ENCODE results near the gene TRAF4. TPM values are rescaled to one million over a fixed set of nuclear protein-coding genes. Genes with fewer than 3 reads are reported as not detected.

The TRAF4 gene
- total and polyA plus RNA-seq, 9 of the 15 experiments (the other 6 are each of a cell fraction or from before 2014, with no cell fraction given), result 2.4 to 147 (median 72.4) TPM

DNA sequence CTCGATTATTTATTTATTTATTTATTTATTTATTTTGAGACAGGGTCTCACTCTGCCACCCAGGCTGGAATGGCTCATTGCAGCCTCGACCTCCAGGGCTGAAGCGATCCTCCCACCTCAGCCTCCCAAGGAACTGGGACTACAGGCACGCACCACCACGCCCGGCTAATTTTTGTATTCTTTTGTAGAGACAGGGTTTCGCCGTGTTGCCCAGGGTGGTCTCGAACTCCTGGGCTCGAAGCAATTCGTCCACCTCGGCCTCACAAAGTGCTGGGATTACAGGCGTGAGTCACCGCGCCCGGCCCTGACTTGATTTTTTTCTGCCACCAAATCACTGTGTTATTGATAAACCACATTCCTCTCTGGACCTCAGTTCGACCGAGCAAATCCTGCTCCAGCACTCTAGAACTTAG, 24.8 kb upstream of the TRAF4 start (continued):
- TF ChIP-seq BRD9 (IDR thresholded peaks at IDR 0.05; ENCODE audit: low read depth, partially characterized antibody) (peak; percentile 35), ZNF24 (IDR thresholded peaks at IDR 0.05) (0 out of 2 replicates have a peak, but pooled peaks have one; percentile 17), ZNF23 (CRISPR knock-in tag; IDR thresholded peaks at IDR 0.05) (no peak), DMBX1 (CRISPR knock-in tag; IDR thresholded peaks at IDR 0.05; ENCODE audit: borderline replicate concordance) (no peak), ZNF12 (CRISPR knock-in tag; IDR thresholded peaks at IDR 0.05) (no peak), ZEB2 (IDR thresholded peaks at IDR 0.05) (no peak), NR2F6 (CRISPR knock-in tag; IDR thresholded peaks at IDR 0.05) (no peak), ETS2 (tag; IDR thresholded peaks at IDR 0.05; ENCODE audit: borderline replicate concordance, poor library complexity, severe bottlenecking) (no peak), NCOA6 (IDR thresholded peaks at IDR 0.05) (no peak), SLC30A9 (CRISPR knock-in tag; IDR thresholded peaks at IDR 0.05) (no peak), SAFB2 (IDR thresholded peaks at IDR 0.05; ENCODE audit: borderline replicate concordance, low read depth, low read length, severe bottlenecking) (no peak), GTF2A2 (tag; IDR thresholded peaks at IDR 0.05) (no peak), CSDE1 (IDR thresholded peaks at IDR 0.05) (no peak)
- TF ChIP-seq, protein P1, sequence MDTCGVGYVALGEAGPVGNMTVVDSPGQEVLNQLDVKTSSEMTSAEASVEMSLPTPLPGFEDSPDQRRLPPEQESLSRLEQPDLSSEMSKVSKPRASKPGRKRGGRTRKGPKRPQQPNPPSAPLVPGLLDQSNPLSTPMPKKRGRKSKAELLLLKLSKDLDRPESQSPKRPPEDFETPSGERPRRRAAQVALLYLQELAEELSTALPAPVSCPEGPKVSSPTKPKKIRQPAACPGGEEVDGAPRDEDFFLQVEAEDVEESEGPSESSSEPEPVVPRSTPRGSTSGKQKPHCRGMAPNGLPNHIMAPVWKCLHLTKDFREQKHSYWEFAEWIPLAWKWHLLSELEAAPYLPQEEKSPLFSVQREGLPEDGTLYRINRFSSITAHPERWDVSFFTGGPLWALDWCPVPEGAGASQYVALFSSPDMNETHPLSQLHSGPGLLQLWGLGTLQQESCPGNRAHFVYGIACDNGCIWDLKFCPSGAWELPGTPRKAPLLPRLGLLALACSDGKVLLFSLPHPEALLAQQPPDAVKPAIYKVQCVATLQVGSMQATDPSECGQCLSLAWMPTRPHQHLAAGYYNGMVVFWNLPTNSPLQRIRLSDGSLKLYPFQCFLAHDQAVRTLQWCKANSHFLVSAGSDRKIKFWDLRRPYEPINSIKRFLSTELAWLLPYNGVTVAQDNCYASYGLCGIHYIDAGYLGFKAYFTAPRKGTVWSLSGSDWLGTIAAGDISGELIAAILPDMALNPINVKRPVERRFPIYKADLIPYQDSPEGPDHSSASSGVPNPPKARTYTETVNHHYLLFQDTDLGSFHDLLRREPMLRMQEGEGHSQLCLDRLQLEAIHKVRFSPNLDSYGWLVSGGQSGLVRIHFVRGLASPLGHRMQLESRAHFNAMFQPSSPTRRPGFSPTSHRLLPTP (IDR thresholded peaks at IDR 0.05; ENCODE audit: borderline replicate concordance, extremely low read depth, insufficient read length), result peak; percentile 36
- TF ChIP-seq, protein P2, sequence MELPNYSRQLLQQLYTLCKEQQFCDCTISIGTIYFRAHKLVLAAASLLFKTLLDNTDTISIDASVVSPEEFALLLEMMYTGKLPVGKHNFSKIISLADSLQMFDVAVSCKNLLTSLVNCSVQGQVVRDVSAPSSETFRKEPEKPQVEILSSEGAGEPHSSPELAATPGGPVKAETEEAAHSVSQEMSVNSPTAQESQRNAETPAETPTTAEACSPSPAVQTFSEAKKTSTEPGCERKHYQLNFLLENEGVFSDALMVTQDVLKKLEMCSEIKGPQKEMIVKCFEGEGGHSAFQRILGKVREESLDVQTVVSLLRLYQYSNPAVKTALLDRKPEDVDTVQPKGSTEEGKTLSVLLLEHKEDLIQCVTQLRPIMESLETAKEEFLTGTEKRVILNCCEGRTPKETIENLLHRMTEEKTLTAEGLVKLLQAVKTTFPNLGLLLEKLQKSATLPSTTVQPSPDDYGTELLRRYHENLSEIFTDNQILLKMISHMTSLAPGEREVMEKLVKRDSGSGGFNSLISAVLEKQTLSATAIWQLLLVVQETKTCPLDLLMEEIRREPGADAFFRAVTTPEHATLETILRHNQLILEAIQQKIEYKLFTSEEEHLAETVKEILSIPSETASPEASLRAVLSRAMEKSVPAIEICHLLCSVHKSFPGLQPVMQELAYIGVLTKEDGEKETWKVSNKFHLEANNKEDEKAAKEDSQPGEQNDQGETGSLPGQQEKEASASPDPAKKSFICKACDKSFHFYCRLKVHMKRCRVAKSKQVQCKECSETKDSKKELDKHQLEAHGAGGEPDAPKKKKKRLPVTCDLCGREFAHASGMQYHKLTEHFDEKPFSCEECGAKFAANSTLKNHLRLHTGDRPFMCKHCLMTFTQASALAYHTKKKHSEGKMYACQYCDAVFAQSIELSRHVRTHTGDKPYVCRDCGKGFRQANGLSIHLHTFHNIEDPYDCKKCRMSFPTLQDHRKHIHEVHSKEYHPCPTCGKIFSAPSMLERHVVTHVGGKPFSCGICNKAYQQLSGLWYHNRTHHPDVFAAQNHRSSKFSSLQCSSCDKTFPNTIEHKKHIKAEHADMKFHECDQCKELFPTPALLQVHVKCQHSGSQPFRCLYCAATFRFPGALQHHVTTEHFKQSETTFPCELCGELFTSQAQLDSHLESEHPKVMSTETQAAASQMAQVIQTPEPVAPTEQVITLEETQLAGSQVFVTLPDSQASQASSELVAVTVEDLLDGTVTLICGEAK (IDR thresholded peaks at IDR 0.05), result no peak; the same call in 1 of the 2 replicates
- TF ChIP-seq, protein P2 (CRISPR knock-in tag; IDR thresholded peaks at IDR 0.05), result no peak
- TF ChIP-seq, protein P3, sequence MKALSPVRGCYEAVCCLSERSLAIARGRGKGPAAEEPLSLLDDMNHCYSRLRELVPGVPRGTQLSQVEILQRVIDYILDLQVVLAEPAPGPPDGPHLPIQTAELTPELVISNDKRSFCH (CRISPR knock-in tag; IDR thresholded peaks at IDR 0.05), result no peak
- TF ChIP-seq, protein P3 (tag; IDR thresholded peaks at IDR 0.05), result 0 out of 2 replicates have a peak, but pooled peaks have one; percentile 74

Data from K562 (cell line).